HCT116 (cell line): ENCODE measurements around the gene TNFRSF14.

ENCODE experiments used
- POLR2A ChIP-seq: IDR thresholded peaks from 2 replicates; pipeline ENCODE4 v1.7.0; 2011; ENCODE audit warnings: borderline replicate concordance; ENCODE audit not compliant: insufficient read depth, insufficient read length; ENCODE audit errors: extremely low read depth
- POLR2AphosphoS5 ChIP-seq: IDR thresholded peaks from 2 replicates; pipeline ENCODE4 v1.6.1; 2011; ENCODE audit warnings: mild to moderate bottlenecking, low read depth, low read length, moderate library complexity
- SIN3A ChIP-seq: IDR thresholded peaks from 2 replicates; pipeline ENCODE4 v1.6.1; 2012; ENCODE audit warnings: low read depth
- SP1 ChIP-seq: IDR thresholded peaks from 2 replicates; pipeline ENCODE4 v1.6.1; 2012; ENCODE audit warnings: low read depth
- TCF7L2 ChIP-seq: IDR thresholded peaks from 2 replicates; pipeline ENCODE4 v1.7.0; 2011; ENCODE audit warnings: borderline replicate concordance, inconsistent platforms; ENCODE audit not compliant: insufficient read depth, insufficient read length; ENCODE audit errors: extremely low read depth
- ZFX ChIP-seq: fragments of 450-650 bp; IDR thresholded peaks from 2 replicates; pipeline ENCODE4 v1.6.1; 2017
- ZNF274 ChIP-seq: fragments of 200-500 bp; sonication (Bioruptor generic); IDR thresholded peaks from 2 replicates; pipeline ENCODE4 v1.6.1; 2014; ENCODE audit warnings: mild to moderate bottlenecking, low read depth, low read length, inconsistent platforms
- TF ChIP-seq, protein P1 (sequence below): IDR thresholded peaks from 2 replicates; pipeline ENCODE4 v1.6.1; 2012
- TF ChIP-seq, protein P2 (sequence below), 3 experiments: fragments of 200-600 bp in 1 of 3; sonication (generic) in 1 of 3; IDR thresholded peaks in 2 of 3; conservative IDR thresholded peaks in 1 of 3; 2 replicates each; pipeline ENCODE4 v1.5.1; 2012 to 2017; ENCODE audit warnings: low read depth in 2 of 3, low read length in 2 of 3, antibody characterized with exemption in 1 of 3, borderline replicate concordance in 1 of 3, control low read depth in 1 of 3, mild to moderate bottlenecking in 1 of 3, mixed read lengths in 1 of 3, mixed run types in 1 of 3, moderate library complexity in 1 of 3; ENCODE audit not compliant: insufficient read depth in 1 of 3
- TF ChIP-seq, protein P3 (sequence below): IDR thresholded peaks from 2 replicates; pipeline ENCODE4 v1.6.1; 2012

DNA sequence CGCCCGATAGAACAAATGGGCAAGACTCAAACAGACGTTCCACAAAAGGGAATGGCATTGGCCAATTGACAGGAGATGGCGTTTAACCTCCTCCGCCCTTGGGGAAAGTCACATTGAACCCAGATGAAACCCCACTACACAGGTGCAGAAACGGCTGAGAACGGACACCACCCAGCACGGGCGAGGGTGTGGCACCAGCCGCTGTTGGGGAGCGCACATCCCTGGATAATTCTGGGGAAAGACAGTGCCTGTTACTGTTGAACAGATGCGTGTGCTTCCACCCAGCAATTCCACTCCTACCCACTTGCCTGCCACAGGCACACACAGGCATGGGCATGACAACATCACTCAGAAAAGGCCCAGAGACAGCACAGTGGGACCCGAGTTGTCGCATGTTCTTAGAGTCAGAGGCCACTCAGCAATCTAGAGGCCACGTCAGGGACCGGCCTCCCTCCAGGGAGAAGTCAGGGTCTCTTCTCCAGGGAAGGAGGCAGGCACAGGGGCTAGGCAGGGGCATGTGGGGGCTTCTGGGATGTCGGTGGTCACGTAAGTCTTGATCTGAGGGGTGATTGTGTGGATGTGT lies 45.6 kb downstream of the TNFRSF14 start:
- no peak for TF ChIP-seq POLR2A
- TF ChIP-seq ZNF274 = no peak
- TF ChIP-seq SIN3A = no peak
- no peak for TF ChIP-seq ZFX
- TF ChIP-seq, protein P1, sequence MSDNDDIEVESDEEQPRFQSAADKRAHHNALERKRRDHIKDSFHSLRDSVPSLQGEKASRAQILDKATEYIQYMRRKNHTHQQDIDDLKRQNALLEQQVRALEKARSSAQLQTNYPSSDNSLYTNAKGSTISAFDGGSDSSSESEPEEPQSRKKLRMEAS = no peak
- TF ChIP-seq, protein P2, sequence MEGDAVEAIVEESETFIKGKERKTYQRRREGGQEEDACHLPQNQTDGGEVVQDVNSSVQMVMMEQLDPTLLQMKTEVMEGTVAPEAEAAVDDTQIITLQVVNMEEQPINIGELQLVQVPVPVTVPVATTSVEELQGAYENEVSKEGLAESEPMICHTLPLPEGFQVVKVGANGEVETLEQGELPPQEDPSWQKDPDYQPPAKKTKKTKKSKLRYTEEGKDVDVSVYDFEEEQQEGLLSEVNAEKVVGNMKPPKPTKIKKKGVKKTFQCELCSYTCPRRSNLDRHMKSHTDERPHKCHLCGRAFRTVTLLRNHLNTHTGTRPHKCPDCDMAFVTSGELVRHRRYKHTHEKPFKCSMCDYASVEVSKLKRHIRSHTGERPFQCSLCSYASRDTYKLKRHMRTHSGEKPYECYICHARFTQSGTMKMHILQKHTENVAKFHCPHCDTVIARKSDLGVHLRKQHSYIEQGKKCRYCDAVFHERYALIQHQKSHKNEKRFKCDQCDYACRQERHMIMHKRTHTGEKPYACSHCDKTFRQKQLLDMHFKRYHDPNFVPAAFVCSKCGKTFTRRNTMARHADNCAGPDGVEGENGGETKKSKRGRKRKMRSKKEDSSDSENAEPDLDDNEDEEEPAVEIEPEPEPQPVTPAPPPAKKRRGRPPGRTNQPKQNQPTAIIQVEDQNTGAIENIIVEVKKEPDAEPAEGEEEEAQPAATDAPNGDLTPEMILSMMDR (IDR thresholded peaks at IDR 0.05 in 2 of 3, conservative IDR thresholded peaks at IDR 0.05 in 1 of 3; ENCODE audit: borderline replicate concordance in 1 of 3, insufficient read depth in 1 of 3, low read depth in 2 of 3, low read length in 2 of 3) = no peak
- no peak for TF ChIP-seq POLR2AphosphoS5
- no peak for TF ChIP-seq SP1
- TF ChIP-seq, protein P3, sequence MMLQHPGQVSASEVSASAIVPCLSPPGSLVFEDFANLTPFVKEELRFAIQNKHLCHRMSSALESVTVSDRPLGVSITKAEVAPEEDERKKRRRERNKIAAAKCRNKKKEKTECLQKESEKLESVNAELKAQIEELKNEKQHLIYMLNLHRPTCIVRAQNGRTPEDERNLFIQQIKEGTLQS = no peak
- no peak for TF ChIP-seq TCF7L2
